Ishikawa (cell line): Measurements from ENCODE around the gene FCN2.

Experiments used
- CEBPB ChIP-seq: IDR thresholded peaks from 2 replicates; pipeline ENCODE4 v1.6.1; 2012
- CREB1 ChIP-seq: IDR thresholded peaks from 2 replicates; pipeline ENCODE4 v1.6.1; 2012; ENCODE audit warnings: low read depth
- EGR1 ChIP-seq: IDR thresholded peaks from 2 replicates; pipeline ENCODE4 v1.6.1; 2012
- EP300 ChIP-seq: IDR thresholded peaks from 2 replicates; pipeline ENCODE4 v1.6.1; 2012; ENCODE audit warnings: borderline replicate concordance
- FOXM1 ChIP-seq: IDR thresholded peaks from 2 replicates; pipeline ENCODE4 v1.6.1; 2012; ENCODE audit warnings: low read depth, borderline replicate concordance
- NFIC ChIP-seq: IDR thresholded peaks from 2 replicates; pipeline ENCODE4 v1.6.1; 2012
- RAD21 ChIP-seq: IDR thresholded peaks from 2 replicates; pipeline ENCODE4 v1.6.1; 2012; ENCODE audit warnings: low read depth
- TAF1 ChIP-seq: IDR thresholded peaks from 2 replicates; pipeline ENCODE4 v1.6.1; 2012; ENCODE audit warnings: low read depth, mild to moderate bottlenecking
- TCF12 ChIP-seq: IDR thresholded peaks from 2 replicates; pipeline ENCODE4 v1.6.1; 2012; ENCODE audit warnings: low read depth
- TEAD4 ChIP-seq: IDR thresholded peaks from 2 replicates; pipeline ENCODE4 v1.6.1; 2012
- YY1 ChIP-seq: IDR thresholded peaks from 2 replicates; pipeline ENCODE4 v1.6.1; 2012; ENCODE audit warnings: low read depth
- ZBTB7A ChIP-seq: IDR thresholded peaks from 2 replicates; pipeline ENCODE4 v1.6.1; 2012; ENCODE audit warnings: low read depth
- TF ChIP-seq, protein P1 (sequence below): IDR thresholded peaks from 2 replicates; pipeline ENCODE4 v1.6.1; 2012
- TF ChIP-seq, protein P2 (sequence below): IDR thresholded peaks from 2 replicates; pipeline ENCODE4 v1.6.1; 2012; ENCODE audit warnings: low read depth, mild to moderate bottlenecking
- TF ChIP-seq, protein P3 (sequence below): IDR thresholded peaks from 2 replicates; pipeline ENCODE4 v1.6.1; 2012

The FCN2 gene

DNA sequence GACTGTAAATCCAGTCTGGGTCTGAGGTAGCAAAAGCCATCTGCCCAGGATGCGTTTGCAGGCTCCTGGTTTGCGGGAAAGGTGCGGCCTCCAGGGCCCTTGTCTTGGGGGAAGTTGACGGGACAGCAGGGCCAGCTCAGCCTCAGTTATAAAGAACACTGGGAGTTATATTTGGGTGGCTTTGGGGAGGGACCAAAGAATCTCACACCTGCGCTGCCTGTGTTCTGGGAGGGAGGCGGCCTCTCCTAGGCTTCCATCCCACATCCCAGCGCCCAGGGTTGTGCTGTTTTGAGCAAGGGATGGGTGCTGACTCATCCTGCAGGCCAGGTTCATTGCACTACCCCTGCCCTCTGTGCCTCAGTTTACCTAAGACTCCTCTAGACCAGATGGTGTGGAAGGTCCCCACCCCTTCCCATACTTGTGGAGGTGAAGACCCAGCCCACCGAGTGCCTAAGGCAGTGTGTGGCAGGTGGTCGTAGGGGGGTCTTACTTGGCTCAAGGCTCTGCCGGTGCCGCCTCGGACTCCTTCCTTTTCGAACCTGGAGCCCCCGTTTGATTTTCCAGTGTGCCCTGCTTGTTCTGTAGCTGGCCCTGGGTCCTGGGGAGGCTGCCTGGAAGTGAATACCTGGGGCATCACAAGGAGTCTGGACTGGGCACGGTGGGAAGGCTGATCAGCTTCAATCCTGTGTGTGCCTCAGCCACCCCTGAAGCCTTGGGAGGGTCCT, 39.3 kb upstream of the FCN2 start:
- TF ChIP-seq NFIC (no peak), TEAD4 (no peak), TCF12 (no peak), YY1 (no peak), CEBPB (no peak), TAF1 (no peak), RAD21 (no peak), ZBTB7A (no peak), EP300 (no peak), CREB1 (no peak), EGR1 (no peak), FOXM1 (no peak)
- TF ChIP-seq, protein P1, sequence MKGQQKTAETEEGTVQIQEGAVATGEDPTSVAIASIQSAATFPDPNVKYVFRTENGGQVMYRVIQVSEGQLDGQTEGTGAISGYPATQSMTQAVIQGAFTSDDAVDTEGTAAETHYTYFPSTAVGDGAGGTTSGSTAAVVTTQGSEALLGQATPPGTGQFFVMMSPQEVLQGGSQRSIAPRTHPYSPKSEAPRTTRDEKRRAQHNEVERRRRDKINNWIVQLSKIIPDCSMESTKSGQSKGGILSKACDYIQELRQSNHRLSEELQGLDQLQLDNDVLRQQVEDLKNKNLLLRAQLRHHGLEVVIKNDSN: no peak
- TF ChIP-seq, protein P2, sequence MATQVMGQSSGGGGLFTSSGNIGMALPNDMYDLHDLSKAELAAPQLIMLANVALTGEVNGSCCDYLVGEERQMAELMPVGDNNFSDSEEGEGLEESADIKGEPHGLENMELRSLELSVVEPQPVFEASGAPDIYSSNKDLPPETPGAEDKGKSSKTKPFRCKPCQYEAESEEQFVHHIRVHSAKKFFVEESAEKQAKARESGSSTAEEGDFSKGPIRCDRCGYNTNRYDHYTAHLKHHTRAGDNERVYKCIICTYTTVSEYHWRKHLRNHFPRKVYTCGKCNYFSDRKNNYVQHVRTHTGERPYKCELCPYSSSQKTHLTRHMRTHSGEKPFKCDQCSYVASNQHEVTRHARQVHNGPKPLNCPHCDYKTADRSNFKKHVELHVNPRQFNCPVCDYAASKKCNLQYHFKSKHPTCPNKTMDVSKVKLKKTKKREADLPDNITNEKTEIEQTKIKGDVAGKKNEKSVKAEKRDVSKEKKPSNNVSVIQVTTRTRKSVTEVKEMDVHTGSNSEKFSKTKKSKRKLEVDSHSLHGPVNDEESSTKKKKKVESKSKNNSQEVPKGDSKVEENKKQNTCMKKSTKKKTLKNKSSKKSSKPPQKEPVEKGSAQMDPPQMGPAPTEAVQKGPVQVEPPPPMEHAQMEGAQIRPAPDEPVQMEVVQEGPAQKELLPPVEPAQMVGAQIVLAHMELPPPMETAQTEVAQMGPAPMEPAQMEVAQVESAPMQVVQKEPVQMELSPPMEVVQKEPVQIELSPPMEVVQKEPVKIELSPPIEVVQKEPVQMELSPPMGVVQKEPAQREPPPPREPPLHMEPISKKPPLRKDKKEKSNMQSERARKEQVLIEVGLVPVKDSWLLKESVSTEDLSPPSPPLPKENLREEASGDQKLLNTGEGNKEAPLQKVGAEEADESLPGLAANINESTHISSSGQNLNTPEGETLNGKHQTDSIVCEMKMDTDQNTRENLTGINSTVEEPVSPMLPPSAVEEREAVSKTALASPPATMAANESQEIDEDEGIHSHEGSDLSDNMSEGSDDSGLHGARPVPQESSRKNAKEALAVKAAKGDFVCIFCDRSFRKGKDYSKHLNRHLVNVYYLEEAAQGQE: no peak
- TF ChIP-seq, protein P3, sequence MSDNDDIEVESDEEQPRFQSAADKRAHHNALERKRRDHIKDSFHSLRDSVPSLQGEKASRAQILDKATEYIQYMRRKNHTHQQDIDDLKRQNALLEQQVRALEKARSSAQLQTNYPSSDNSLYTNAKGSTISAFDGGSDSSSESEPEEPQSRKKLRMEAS: no peak

DNA sequence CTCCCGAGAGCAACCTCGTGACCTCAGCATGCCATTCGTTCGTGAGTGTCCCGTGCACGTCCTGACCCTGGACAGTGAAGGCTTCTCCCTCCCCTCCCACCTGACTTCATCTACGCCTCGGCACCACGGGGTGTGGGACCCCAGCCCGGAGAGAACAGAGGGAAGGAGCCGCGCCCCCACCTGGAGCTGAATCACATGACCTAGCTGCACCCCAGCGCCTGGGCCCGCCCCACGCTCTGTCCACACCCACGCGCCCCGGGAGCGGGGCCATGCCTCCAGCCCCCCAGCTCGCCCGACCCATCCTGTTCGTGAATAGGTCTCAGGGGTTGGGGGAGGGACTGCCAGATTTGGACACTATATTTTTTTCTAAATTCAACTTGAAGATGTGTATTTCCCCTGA, 38.3 kb upstream of the FCN2 start:
- TF ChIP-seq CREB1 (no peak), RAD21 (no peak), NFIC (no peak), ZBTB7A (no peak), EP300 (no peak), FOXM1 (no peak), TCF12 (no peak), TEAD4 (no peak), EGR1 (no peak), CEBPB (no peak), YY1 (no peak), TAF1 (no peak)
- TF ChIP-seq, protein P3: no peak
- TF ChIP-seq, protein P2: no peak
- TF ChIP-seq, protein P1: no peak

DNA sequence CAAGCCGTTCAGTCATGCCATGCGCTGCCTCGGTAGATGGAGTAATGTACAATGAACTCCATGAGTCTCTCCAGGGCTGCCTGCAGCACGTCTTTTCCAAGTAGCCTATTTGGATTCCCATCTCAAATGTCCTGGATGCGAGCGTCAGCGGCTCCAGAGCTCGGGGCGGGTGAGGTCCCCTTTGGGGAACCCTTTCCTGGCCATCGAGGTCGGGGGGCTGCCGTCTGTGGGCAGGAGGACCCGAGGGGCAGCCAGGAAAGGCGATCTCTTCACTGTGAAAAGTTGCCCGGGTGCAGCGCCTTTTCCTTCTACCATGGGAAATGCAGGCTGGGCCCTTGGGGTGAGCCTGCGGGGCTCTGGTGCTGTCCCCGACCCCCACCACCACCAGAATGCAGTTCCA, 36.9 kb upstream of the FCN2 start:
- TF ChIP-seq CREB1 (no peak), ZBTB7A (no peak), CEBPB (no peak), EGR1 (no peak), EP300 (no peak), TAF1 (no peak), YY1 (no peak), FOXM1 (no peak), RAD21 (no peak), TEAD4 (no peak), NFIC (no peak), TCF12 (no peak)
- TF ChIP-seq, protein P1: no peak
- TF ChIP-seq, protein P2: no peak

DNA sequence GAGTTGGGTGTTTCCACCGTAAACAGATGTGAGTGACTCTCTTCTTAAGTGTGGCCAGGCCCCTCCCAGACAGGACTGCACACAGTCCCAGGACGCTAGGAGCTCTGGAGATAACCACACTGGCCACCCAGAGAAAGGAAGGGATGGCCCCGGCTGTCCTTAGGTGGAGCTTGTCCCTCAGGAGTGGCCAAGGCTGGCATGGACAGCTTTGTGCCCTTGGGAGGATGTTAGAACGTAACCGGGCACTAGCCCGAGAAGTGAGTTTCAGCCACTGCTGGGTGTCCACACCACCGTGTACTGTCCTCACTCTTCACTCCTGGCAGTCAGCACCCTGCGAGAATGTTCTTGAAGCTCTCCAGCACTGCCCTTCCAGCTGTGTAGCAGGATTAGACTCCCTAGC, 35.8 kb upstream of the FCN2 start:
- TF ChIP-seq NFIC (no peak), TAF1 (no peak), ZBTB7A (no peak), CEBPB (no peak), EP300 (no peak), CREB1 (no peak), YY1 (no peak), FOXM1 (no peak), EGR1 (no peak), TCF12 (no peak), RAD21 (no peak)
- TF ChIP-seq, protein P3: no peak
- TF ChIP-seq, protein P1: no peak
- TF ChIP-seq, protein P2: no peak
